IPS-11a (cell line): ENCODE results near the gene DDAH1.
"Not testable (repeated sequence)": the region's sequence is repeated elsewhere in the genome, so short reads cannot be mapped to it uniquely, and the experiment has no call there.

Experiments
- H3K4me3 ChIP-seq: one replicate; pipeline ENCODE4 v1.5.1; 2013; ENCODE audit warnings: low read depth, low read length, control low read depth

The DDAH1 gene

GRCh38 chr1:85361606-85362296 is 103.2 kb downstream of the DDAH1 start:
- H3K4me3 ChIP-seq = no peak overlapping the region

GRCh38 chr1:85360730-85361493 is 104.0 kb downstream of the DDAH1 start:
- H3K4me3 ChIP-seq = no peak overlapping the region

- no peak overlapping the region for H3K4me3 ChIP-seq
Observed at GRCh38 chr1:85359874-85360721, 104.9 kb downstream of the DDAH1 start.

- H3K4me3 ChIP-seq = no peak overlapping the region
Observed at GRCh38 chr1:85358702-85359438, 106.1 kb downstream of the DDAH1 start.

GRCh38 chr1:85357817-85358216 is 107.1 kb downstream of the DDAH1 start:
- H3K4me3 ChIP-seq = no peak overlapping the region

GRCh38 chr1:85356130-85356529 is 108.8 kb downstream of the DDAH1 start:
- no peak overlapping the region for H3K4me3 ChIP-seq

GRCh38 chr1:85352055-85352454 is 112.9 kb downstream of the DDAH1 start:
- no peak overlapping the region for H3K4me3 ChIP-seq

GRCh38 chr1:85351202-85351828 is 113.6 kb downstream of the DDAH1 start:
- no peak overlapping the region for H3K4me3 ChIP-seq

GRCh38 chr1:85349224-85349623 is 115.7 kb downstream of the DDAH1 start:
- no peak overlapping the region for H3K4me3 ChIP-seq

- no peak overlapping the region for H3K4me3 ChIP-seq
Observed at GRCh38 chr1:85347908-85348307, 117.1 kb downstream of the DDAH1 start.

- H3K4me3 ChIP-seq = not testable (repeated sequence)
Observed at GRCh38 chr1:85347275-85347674, 117.7 kb downstream of the DDAH1 start.

GRCh38 chr1:85344256-85344694 is 120.7 kb downstream of the DDAH1 start:
- no peak overlapping the region for H3K4me3 ChIP-seq

- H3K4me3 ChIP-seq = no peak overlapping the region
Observed at GRCh38 chr1:85343612-85344255, 121.2 kb downstream of the DDAH1 start.

- no peak overlapping the region for H3K4me3 ChIP-seq
Observed at GRCh38 chr1:85343213-85343611, 121.7 kb downstream of the DDAH1 start.

GRCh38 chr1:85342207-85342606 is 122.8 kb downstream of the DDAH1 start:
- no peak overlapping the region for H3K4me3 ChIP-seq

- H3K4me3 ChIP-seq = no peak overlapping the region
Observed at GRCh38 chr1:85340427-85340826, 124.5 kb downstream of the DDAH1 start.

- H3K4me3 ChIP-seq = no peak overlapping the region
Observed at GRCh38 chr1:85339656-85340399, 125.1 kb downstream of the DDAH1 start.

- no peak overlapping the region for H3K4me3 ChIP-seq
Observed at GRCh38 chr1:85339089-85339488, 125.9 kb downstream of the DDAH1 start.

- no peak overlapping the region for H3K4me3 ChIP-seq
Observed at GRCh38 chr1:85334962-85335361, 130.0 kb downstream of the DDAH1 start.
